Calu3 (cell line): Measurements from ENCODE around the gene ENTPD1. TPM values are rescaled to one million over a fixed set of nuclear protein-coding genes. Genes with fewer than 3 reads are reported as not detected.

Experiments
- total RNA-seq: library from RNA; stranded (reverse); gene quantifications from 2 replicates; pipeline ENCODE4 v1.2.3, GENCODE V29; 2022

Gene ENTPD1
- total RNA-seq, 1 experiment from 2014 or later = 0.92 TPM

Other genes starting within 250 kb of the ENTPD1 start
- gene SORBS1, start 194.8 kb upstream of the ENTPD1 start, total RNA-seq = 2.8 and 4.0 TPM in 2 replicates
- gene ALDH18A1, start 99.5 kb upstream of the ENTPD1 start, total RNA-seq = 50.1 and 55.8 TPM in 2 replicates
- 23.5 and 26.1 TPM in 2 replicates for gene TCTN3, start 62.2 kb upstream of the ENTPD1 start, total RNA-seq
- 0.29 TPM in 1 of 2 replicates, not detected in the other for gene CC2D2B, start 151.8 kb downstream of the ENTPD1 start, total RNA-seq